ENCODE results near the gene MKNK1. TPM values are rescaled to one million over a fixed set of nuclear protein-coding genes. Genes with fewer than 3 reads are reported as not detected.

MKNK1 gene
- total and polyA plus RNA-seq, 2 of the 4 experiments (the other 2 are of a cell fraction) = 14.3 to 35.2 TPM

DNA sequence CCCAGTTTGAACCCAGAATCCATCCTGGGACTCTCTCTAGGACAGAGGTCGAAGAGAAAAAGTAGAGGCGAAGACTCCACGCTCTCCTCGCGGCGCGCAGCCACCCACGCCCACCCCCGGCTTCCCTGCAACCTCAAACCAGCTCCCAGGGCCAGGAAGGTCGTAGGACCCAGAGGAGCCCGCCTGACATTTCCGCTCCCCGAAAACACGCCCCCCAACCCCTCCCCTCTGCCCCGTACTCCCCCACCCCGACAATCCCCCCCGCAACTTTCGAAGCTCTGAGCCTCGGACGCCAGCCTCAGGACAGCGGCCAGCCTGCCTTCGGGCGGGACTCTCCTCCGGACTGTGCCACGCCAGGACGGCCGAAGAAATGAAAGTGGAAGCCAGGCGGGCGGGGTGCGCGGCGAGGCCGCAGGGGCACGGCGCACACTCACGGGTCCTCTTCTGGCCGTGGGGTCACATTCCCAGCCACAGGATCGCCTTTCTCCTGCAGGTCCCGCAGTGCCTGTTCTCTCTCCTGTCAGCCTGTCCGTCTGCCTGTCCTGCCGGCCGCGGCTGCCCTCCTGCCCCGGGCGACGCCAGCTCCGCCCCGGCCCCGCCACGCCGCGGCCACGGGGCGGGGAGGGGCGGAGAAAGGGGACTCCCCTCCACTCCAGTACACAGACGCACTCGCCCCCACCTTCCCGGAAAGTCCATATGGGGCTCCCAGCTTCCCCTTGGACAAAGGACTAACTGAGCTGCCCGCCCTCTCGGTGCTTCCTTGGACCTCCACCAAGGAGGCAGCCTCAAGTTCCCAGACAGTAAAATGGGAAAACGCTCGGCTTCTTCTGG lies 12.4 kb upstream of the MKNK1 start, which contains the start of gene MOB3C:
TSS of gene MOB3C (minus strand) at position 535 of the 831 bp plus-strand sequence. CDS start 3,490 bp downstream, outside the sequence.
- Histone ChIP-seq H3K14ac (replicated peaks; ENCODE audit: low read depth, low read length) (peak within 1 kb of the TSS; percentile 98), H3K4me1 (ENCODE audit: control insufficient read depth, insufficient read depth, low read length) (peaks cover 20% of the 10 kb centered on the region), H2AFZ (replicated peaks; ENCODE audit: low read length, poor library complexity) (peak within 1 kb of the TSS; percentile 100), H2BK15ac (ENCODE audit: low read depth, low read length) (peak within 1 kb of the TSS; percentile 69; the same call in 2 of the 3 replicates), H3K79me1 (ENCODE audit: low read depth in 1 of 2, low read length in 2 of 2) (peaks cover 18 to 44% of the 10 kb centered on the region in 2 experiments), H4K20me1 (ENCODE audit: insufficient read depth, low read length) (0 out of 2 replicates have a peak, but pooled peaks cover 8% of the 10 kb centered on the region), H3K4ac (ENCODE audit: low read depth, low read length) (peak within 1 kb of the TSS; percentile 81), H3K4me2 (ENCODE audit: low read depth, low read length) (peak within 1 kb of the TSS; percentile 89), H3K4me3 (ENCODE audit: insufficient read depth, low read depth, low read length) (peak within 1 kb of the TSS; percentile 89), H3K18ac (ENCODE audit: low read depth, low read length) (peak within 1 kb of the TSS; percentile 35), H2BK20ac (ENCODE audit: low read depth, low read length) (peak within 1 kb of the TSS; percentile 3), H2BK5ac (ENCODE audit: low read depth, low read length, poor library complexity, severe bottlenecking) (peak within 1 kb of the TSS; percentile 86), H4K5ac (ENCODE audit: low read depth, low read length) (peak within 1 kb of the TSS; percentile 65), H3K36me3 (ENCODE audit: control insufficient read depth, insufficient read depth, low read length) (peaks cover 8% of the 10 kb centered on the region; the same call in 1 of the 2 replicates), H2AK5ac (ENCODE audit: low read depth, low read length) (peak within 1 kb of the TSS; percentile 74), H3K23ac (ENCODE audit: low read depth, low read length) (peak within 1 kb of the TSS; percentile 85), H3K27ac (ENCODE audit: insufficient read depth, low read length) (peak within 1 kb of the TSS; percentile 87), H3K27me3 (ENCODE audit: control insufficient read depth, insufficient read depth, low read length) (no peaks in the 10 kb centered on the region), H3K9me3 (ENCODE audit: control insufficient read depth, insufficient read depth, low read length) (no peaks in the 10 kb centered on the region), H4K8ac (ENCODE audit: low read depth in 2 of 2, low read length in 2 of 2) (peak within 1 kb of the TSS; percentile 85 to 93), H2BK120ac (ENCODE audit: low read depth, low read length) (peak within 1 kb of the TSS; percentile 84), H4K91ac (ENCODE audit: insufficient read depth, low read depth, low read length) (peak within 1 kb of the TSS; percentile 76), H3K9ac (ENCODE audit: low read depth, low read length) (peak within 1 kb of the TSS; percentile 84), H3K56ac (ENCODE audit: extremely low read depth, insufficient read depth, low read length) (peak within 1 kb of the TSS; percentile 74), H2AK9ac (replicated peaks; ENCODE audit: low read depth, low read length, poor library complexity) (peak within 1 kb of the TSS; percentile 94), H3K9me1 (ENCODE audit: insufficient read depth, low read length) (peaks cover 23% of the 10 kb centered on the region)
- peak; percentile 90 for ATAC-seq (ENCODE audit: low read depth)
- peak; percentile 77 for DNase-seq
- TF ChIP-seq CHD1 (IDR thresholded peaks at IDR 0.05; ENCODE audit: low read depth, low read length) = 0 out of 2 replicates have a peak, but pooled peaks have one; percentile 11
- TF ChIP-seq RCOR1 (IDR thresholded peaks at IDR 0.05; ENCODE audit: insufficient replicate concordance, low read length) = peak; percentile 8
- TF ChIP-seq BHLHE40 (IDR thresholded peaks at IDR 0.05; ENCODE audit: low read depth, low read length) = no peak; the same call in 1 of the 2 replicates
- TF ChIP-seq POLR2A (IDR thresholded peaks at IDR 0.05; ENCODE audit: low read depth, low read length) = peak; percentile 77
- TF ChIP-seq MAZ (IDR thresholded peaks at IDR 0.05; ENCODE audit: borderline replicate concordance, low read depth, low read length) = peak; percentile 99
- TF ChIP-seq MXI1 (IDR thresholded peaks at IDR 0.05; ENCODE audit: borderline replicate concordance, low read depth, low read length) = peak; percentile 80
- CTCF ChIA-PET = interaction anchor here (0.6 to 1.3 kb wide), 3 partner anchors 12 to 169 kb away, joined by 3 to 4 read pairs (median 3); partner anchors contain the start of gene MKNK1
- BruUV-seq (replicated peaks) = no TSS peak
- POLR2A ChIA-PET (ENCODE audit: unreplicated experiment) = no interaction called here
- WGBS, 2 experiments (ENCODE audit: extremely low coverage in 2 of 2, insufficient read length in 1 of 2) = 0% methylated on average over 17 of the region's 62 CpGs; no CpG with 5 or more reads in 1 of the 2 experiments
- intact Hi-C loops (cut with micrococcal nuclease) = loop anchor here (5.0 kb wide), 1 partner anchor 101 kb away; the partner anchor contains the start of gene EFCAB14
- dilution Hi-C loops (cut with HindIII; ENCODE audit: low sequenced_read_pairs, unreplicated experiment) = no loop called here
- in situ Hi-C loops (cut with MboI; ENCODE audit: low sequenced_read_pairs) = no loop called here

Data from IMR-90 (cell line).